ENCODE results near the gene SNORC.

Gene SNORC

GRCh38 chr2:232869138-232870017 is 686 bp upstream of the SNORC start:
- no peak for DNase-seq (ENCODE audit: low read depth)

DNA sequence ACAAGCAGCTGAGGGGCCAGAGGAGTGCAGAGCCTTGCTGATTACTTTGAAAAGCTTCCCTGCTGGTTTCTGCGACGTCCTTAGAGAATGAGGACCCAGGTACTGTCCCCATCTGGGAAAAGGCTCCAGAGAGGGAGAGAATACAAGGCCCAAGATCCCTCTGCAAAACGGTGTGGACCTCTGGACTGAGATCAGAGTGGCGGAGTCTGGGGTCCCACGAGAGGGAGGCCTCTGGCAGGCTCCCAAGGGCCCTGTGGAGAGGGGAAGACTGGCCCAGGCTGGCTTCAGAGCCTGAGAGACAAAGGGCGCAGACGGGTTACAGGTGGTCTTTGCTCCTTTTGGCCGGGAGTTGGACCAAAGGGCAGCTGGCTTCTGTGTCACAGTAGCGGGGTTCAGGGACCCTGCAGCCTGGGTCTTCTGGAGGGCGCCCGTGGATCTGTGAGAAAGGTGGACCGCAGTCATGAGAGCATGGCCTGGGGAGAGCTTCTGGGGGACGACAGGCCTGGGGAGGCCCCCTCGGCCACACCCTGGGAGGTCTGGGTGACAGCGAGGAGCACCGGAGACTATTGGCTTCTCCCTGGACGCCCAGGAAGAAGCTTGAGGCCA is 805 bp downstream of the SNORC start:
- no peak for DNase-seq (ENCODE audit: low read depth)

- no peak for DNase-seq (ENCODE audit: low read depth)
Observed at GRCh38 chr2:232871418-232871834, 1.4 kb downstream of the SNORC start.

- no peak for DNase-seq (ENCODE audit: low read depth)
Observed at GRCh38 chr2:232871835-232872736, 2.0 kb downstream of the SNORC start.

DNA sequence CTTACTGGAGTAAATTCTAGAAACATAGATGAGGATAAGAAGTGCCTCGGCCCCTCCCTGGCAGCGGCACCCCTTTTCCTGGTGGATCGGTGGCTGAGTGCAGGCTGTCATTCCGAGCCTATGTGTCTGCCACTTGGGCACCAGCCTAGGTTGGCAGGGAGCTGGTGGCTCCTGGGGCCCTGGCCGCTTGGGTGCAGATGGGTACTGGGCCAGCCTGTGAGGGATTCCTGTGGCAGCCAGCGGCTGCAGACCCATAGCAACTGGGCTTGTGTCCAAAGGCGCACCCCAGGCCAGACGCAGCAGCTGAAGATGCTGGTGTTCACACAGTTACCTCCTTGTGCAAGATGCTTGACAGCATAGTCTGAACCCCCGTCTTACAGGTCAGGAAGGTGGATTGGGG is 2.8 kb downstream of the SNORC start:
- DNase-seq (ENCODE audit: low read depth): no peak

DNA sequence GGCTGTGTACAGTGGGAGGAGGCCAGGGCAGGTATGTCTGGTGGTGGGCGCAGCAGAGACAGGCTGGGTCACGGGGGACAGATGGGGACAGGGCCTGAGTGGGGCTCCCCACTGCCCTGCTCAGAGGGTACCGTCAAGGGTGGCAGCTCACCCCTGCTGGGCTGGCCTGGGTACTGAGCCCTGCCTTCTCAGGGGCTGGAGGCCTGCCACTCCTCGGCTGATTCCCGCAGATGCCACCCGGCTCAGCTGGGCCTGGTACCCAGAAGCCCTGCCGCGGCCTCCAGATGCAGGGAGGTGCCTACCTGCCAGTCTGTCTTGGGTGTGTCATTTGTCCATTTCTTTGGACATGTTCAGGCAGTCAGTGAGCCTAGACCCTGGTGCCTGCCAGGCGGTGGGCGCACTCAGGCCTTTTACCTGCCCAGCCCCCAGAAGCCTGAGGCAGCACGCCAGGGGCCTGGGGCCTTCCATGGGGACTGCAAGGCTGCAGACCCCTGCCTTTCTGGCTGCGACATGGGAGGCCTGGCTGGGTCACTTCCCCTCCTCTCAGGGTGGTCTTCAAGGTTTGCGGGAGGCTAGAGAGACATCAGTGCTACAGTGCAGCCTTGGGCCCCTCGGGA is 3.3 kb downstream of the SNORC start:
- DNase-seq (ENCODE audit: low read depth): no peak

DNA sequence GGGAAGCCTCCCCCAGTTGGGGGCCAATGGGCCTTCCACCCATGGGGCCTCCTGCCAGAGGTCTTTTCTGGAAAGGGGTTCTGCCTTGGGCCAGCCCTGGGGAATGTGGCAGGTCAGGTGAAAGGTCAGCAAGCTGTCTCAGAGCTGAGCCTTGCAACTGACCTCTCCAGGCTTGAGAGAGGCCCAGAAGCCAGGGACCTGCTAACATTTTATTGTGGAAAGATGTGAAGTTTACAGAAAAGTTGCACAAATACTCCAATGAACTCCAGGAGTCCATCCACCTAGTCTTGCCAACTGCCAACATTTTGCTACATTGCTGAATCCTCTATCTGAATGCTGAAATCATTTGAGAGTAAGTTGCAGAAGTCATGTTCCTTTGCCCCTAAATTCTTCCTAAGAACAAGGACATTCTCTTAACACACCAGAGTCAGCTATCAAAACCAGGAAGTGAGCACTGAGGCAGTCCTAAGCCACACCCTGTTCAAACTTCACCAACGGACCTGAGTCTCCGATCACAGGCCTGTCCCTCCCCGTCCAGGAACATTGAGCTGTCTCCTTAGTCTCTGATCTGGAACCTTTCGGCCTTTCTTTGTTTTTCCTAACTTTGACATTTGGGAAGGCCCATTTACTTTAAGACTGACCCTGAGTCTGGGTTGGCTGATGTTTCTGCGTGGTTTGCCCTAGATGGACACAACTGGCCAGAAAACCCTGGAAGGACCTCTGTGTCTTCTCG is 4.0 kb downstream of the SNORC start:
- DNase-seq (ENCODE audit: low read depth): no peak

DNA sequence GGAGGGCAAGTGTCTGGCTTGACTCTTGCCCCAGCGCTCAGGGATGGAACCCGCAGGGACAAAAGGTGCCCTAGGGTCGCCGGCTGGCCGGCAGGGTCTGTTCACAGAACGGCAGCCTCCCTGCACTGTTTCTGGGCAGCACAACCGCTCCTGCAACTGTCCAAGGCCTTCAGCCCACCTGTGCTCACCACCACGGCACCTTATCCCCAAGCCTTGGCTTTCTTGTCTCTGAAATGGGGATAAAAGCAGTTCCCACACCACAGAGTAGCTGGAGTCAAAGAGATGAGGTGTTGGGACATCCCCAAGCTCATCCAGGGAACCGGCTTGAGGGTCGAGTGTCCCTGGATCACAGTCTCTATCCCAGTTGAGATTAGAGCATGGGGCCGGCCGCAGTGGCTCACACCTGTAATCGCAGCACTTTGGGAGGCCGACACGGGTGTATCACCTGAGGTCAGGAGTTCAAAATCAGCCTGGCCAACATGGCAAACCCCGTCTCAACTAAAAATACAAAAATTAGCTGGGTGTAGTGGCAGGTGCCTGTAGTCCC is 4.7 kb downstream of the SNORC start:
- DNase-seq (ENCODE audit: low read depth): no peak

GRCh38 chr2:232875256-232876121 is 5.4 kb downstream of the SNORC start:
- DNase-seq (ENCODE audit: low read depth): no peak

DNA sequence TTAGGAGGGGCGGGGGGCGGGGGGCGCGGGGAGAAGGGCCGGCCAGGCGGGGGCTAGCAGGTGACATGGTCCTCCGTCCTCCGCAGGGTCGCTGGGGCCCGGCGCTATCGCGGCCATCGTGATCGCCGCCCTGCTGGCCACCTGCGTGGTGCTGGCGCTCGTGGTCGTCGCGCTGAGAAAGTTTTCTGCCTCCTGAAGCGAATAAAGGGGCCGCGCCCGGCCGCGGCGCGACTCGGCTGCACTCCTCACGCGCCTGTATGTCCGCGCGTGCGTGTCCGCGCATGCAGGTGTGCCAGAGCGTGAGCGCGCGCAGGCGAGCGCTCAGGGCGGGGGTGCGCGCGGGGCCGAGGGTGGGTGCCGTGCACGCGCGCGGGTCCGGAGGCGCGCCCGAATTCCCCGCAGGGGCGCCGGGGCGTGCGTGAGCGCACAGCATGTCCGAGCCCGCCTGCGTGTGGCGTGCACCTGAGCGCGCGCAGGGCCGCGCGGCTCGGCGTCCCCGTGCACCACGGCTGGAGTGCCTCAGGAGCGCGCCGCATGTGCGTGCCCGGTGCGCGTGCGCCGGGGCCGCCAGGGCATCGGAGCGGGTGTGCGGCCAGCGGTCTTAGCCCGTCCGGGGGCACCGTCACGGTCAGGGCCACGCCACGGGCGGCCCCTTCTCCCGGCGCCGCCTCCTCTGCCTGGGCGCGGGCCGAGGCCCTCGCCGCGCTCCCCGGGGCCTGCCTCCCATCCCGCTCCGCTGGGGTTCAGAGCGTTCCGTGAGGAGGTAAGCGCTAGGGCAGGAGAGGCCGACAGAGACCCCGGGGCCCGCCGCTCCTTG is 6.3 kb downstream of the SNORC start:
- DNase-seq (ENCODE audit: low read depth): no peak

DNA sequence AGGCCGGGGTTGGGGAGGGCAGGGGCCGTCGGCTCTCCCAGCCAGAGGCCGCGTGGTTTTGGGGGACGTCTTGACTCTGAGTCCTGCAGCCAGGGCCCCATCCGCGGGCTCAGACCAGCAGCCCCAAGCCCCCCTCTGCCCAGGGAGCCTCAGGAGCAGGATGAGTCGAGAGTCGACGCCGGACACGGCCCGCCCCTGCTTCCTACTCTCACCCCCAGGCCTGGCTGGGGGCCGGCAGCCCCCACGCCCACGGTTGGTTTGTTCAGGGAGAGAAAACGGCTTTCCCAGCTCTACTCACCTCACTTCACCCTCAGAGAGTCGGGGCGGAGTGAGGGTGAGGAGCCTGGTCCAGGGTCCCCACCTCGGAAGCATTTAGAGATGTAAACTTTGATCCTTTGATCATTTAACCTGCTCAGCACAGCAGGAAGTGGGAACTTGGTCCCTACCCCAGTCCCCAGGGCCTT is 6.9 kb downstream of the SNORC start:
- no peak for DNase-seq (ENCODE audit: low read depth)

GRCh38 chr2:232877940-232878511 is 8.0 kb downstream of the SNORC start:
- no peak for DNase-seq (ENCODE audit: low read depth)

- no peak for DNase-seq (ENCODE audit: low read depth)
Observed at GRCh38 chr2:232878855-232879617, 9.0 kb downstream of the SNORC start.

DNA sequence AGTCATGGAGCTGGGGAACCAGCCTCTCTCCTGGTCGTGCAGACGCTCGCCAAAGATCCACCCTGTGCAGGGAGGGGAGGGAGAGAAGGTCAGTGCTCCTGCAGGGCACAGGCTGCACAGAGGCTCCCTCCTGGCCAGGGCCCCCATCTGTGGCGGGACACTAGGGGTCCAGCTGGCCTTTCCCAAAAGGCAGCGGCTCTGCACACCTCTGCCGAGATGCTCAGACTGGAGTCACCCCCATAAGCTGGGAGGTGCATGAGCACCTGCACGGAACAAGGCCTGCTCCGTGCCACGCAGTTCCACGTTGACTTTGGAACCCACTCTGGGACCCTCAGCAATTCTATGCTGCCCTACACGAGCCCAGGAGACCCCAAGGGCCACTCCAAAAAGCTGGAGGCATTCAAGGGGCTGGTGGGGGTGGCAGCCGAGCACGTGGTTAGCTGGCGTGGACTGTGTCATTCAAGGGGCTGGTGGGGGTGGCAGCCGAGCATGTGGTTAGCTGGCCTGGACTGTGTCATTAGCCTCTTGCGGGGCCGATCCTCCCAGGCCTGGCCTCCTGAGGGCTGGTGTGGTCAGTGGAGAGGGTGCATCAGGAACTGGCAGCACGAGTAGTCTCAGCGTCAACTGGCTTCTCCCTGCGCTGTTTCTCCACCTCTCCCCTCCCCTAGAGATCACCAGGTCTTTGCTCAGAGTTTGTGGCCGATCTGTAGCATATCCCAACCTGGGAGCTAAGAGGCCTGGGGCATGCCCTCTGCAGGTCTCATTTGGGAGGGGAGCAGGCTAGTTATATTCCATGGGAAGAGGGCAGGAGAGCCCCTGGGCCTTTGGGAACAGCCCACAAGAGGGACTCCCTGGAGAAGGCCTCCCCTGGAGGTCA is 9.8 kb downstream of the SNORC start:
- no peak for DNase-seq (ENCODE audit: low read depth)

GRCh38 chr2:232880764-232881351 is 10.8 kb downstream of the SNORC start:
- DNase-seq (ENCODE audit: low read depth): no peak

GRCh38 chr2:232882085-232882484 is 12.0 kb downstream of the SNORC start:
- DNase-seq (ENCODE audit: low read depth): no peak

Measured in T-helper 22 cell (primary cell).